Psoas muscle (tissue), 8 donors: ENCODE results near the gene SPATA24. TPM values are rescaled to one million over a fixed set of nuclear protein-coding genes. Genes with fewer than 3 reads are reported as not detected.

Experiments
- ATAC-seq, 4 donors: fragments of 200-7000 bp; cut with Tn5 transposase; one replicate each; pipeline ENCODE4 v1.9.1; 2020; ENCODE audit warnings: moderate library complexity in 3 of 4, mild to moderate bottlenecking in 2 of 4
- DNase-seq, 2 donors: peaks; one replicate each; pipeline ENCODE4 v3.0.0-alpha.2; 2020
- H3K27ac ChIP-seq: fragments of 200-600 bp; one replicate; pipeline ENCODE4 v1.8.0; 2022
- H3K27me3 ChIP-seq, 3 donors: fragments of 200-600 bp in 1 of 3; one replicate each; pipeline versions ENCODE4 v1.6.1 to v1.8.0; 2013 to 2022; ENCODE audit warnings: low read length in 2 of 3, mild to moderate bottlenecking in 2 of 3, moderate library complexity in 1 of 3; ENCODE audit not compliant: insufficient read depth in 3 of 3
- H3K36me3 ChIP-seq, 2 donors: fragments of 200-600 bp in 1 of 2; one replicate each; pipeline versions ENCODE4 v1.6.1 to v1.8.0; 2013 to 2022; ENCODE audit warnings: low read depth in 1 of 2, mild to moderate bottlenecking in 1 of 2, moderate library complexity in 1 of 2; ENCODE audit not compliant: insufficient read depth in 1 of 2
- H3K4me1 ChIP-seq: fragments of 200-600 bp; one replicate; pipeline ENCODE4 v1.8.0; 2022
- H3K4me3 ChIP-seq: fragments of 200-600 bp; one replicate; pipeline ENCODE4 v1.8.0; 2022; ENCODE audit warnings: mild to moderate bottlenecking
- H3K9me3 ChIP-seq: fragments of 200-600 bp; one replicate; pipeline ENCODE4 v1.8.0; 2022
- WGBS, 3 donors: extraction: QIAGEN DNeasy Blood & Tissue Kit; methylation state at CpG; one replicate each; pipeline versions ENCODE4 v1.1.6 to v1.1.7; 2013; 5-methylcytosine and 5-hydroxymethylcytosine counted together
- intact Hi-C, 2 donors: fragments of 100-400 bp; cut with DNase I; formaldehyde crosslinking; loops; one replicate each; pipeline versions ENCODE4 v1.11.0 to v1.14.2; 2022
- polyA plus RNA-seq, 3 donors: library from polyadenylated mRNA; stranded (reverse); fragments of 200-250 nt; gene quantifications; one replicate each; pipeline ENCODE4 v1.2.3, GENCODE V29; 2013
- total RNA-seq, 4 donors: library from RNA; stranded (reverse); fragmentation: NEBNext Ultra II Directional in 2 of 4; extraction: Animal tissue kit (Norgen Biotek cat#: 25700) in 2 of 4; gene quantifications; one replicate each; pipeline versions ENCODE4 v1.2.1 to v1.2.4, GENCODE V29; 2021 to 2023
- TF ChIP-seq, protein P1 (sequence below): fragments of 200-600 bp; IDR thresholded peaks from one replicate; pipeline ENCODE4 v1.8.0; 2022; ENCODE audit warnings: antibody characterized with exemption
- donor health status: healthy with polysubstance abuse.
- donor health status: DM: no; HTN: no; CAD: no; lungs with moderate emphysema.
- donor health status: Bipolar disorder and iron deficiency.
- donor health status: healthy.
- donor health status: DM: yes; HTN: yes; CAD: no.
- donor health status: DM: no; HTN: no; CAD: no.
- donor health status: DM: no; HTN: no; CAD: no.
- donor health status: DM: yes; HTN: yes; CAD: no.

Gene SPATA24
- total and polyA plus RNA-seq, 7 donors = 6.7 to 18.8 (median 11.5) TPM

- Histone ChIP-seq H3K36me3 (peaks cover 0 to 32% of the 10 kb centered on the region in 2 donors), H3K27me3 (no peaks in the 10 kb centered on the region), H3K9me3 (no peaks in the 10 kb centered on the region), H3K4me1 (peaks cover 12% of the 10 kb centered on the region), H3K27ac (peak overlapping the region; percentile 100), H3K4me3 (peak overlapping the region; percentile 94)
- no peak for DNase-seq
- no peak for ATAC-seq
- TF ChIP-seq, protein P1, sequence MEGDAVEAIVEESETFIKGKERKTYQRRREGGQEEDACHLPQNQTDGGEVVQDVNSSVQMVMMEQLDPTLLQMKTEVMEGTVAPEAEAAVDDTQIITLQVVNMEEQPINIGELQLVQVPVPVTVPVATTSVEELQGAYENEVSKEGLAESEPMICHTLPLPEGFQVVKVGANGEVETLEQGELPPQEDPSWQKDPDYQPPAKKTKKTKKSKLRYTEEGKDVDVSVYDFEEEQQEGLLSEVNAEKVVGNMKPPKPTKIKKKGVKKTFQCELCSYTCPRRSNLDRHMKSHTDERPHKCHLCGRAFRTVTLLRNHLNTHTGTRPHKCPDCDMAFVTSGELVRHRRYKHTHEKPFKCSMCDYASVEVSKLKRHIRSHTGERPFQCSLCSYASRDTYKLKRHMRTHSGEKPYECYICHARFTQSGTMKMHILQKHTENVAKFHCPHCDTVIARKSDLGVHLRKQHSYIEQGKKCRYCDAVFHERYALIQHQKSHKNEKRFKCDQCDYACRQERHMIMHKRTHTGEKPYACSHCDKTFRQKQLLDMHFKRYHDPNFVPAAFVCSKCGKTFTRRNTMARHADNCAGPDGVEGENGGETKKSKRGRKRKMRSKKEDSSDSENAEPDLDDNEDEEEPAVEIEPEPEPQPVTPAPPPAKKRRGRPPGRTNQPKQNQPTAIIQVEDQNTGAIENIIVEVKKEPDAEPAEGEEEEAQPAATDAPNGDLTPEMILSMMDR = no peak
- intact Hi-C loops = loop anchor here in 1 of 2 donors (5.0 kb wide), 1 partner anchor 124 kb away; the partner anchor contains the start of gene UBE2D2
- WGBS, 3 donors = 18 to 34% (median 27%) methylated on average over 8 of the region's 8 CpGs
Measured at GRCh38 chr5:139438707-139439012, 34.8 kb upstream of the SPATA24 start.

GRCh38 chr5:139435676-139436075 is 31.8 kb upstream of the SPATA24 start:
- Histone ChIP-seq H3K36me3 (peaks cover 0 to 61% of the 10 kb centered on the region in 2 donors), H3K9me3 (no peaks in the 10 kb centered on the region), H3K27me3 (no peaks in the 10 kb centered on the region), H3K4me1 (peaks cover 12% of the 10 kb centered on the region), H3K27ac (no peak overlapping the region), H3K4me3 (no peak overlapping the region)
- ATAC-seq (no peak), DNase-seq (no peak)
- intact Hi-C loops = loop anchor here in 1 of 2 donors (5.0 kb wide), 1 partner anchor 127 kb away; the partner anchor contains the start of gene UBE2D2
- 97 to 99% (median 99%) methylated on average over 3 of the region's 3 CpGs for WGBS, 3 donors
- TF ChIP-seq, protein P1 = no peak

DNA sequence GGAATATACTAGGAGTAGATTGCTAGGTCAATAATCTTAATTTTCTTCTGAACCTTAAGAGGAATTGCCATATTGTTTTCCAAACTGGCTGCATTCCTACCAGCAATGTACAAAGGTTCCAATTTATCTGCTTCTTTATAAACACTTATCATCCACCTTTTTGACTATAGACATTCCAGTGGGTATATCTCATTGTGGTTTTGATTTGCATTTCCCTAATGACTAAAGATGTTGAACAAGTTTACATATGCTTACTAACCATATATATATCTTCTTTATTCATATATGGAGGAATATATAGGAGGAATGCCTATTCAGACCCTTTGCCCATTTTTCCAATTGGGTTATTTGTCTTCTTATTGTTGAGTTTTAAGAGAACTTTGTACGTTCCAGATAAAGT is 27.8 kb upstream of the SPATA24 start:
- Histone ChIP-seq H3K27me3 (no peaks in the 10 kb centered on the region), H3K36me3 (peaks cover 4 to 93% of the 10 kb centered on the region in 2 donors), H3K4me1 (no peaks in the 10 kb centered on the region), H3K9me3 (no peaks in the 10 kb centered on the region), H3K27ac (no peak overlapping the region), H3K4me3 (no peak overlapping the region)
- TF ChIP-seq, protein P1 = no peak
- ATAC-seq (no peak), DNase-seq (no peak)
- WGBS, 3 donors = 89 to 96% (median 96%) methylated on average over 1 of the region's 1 CpG
- intact Hi-C loops = no loop called here

DNA sequence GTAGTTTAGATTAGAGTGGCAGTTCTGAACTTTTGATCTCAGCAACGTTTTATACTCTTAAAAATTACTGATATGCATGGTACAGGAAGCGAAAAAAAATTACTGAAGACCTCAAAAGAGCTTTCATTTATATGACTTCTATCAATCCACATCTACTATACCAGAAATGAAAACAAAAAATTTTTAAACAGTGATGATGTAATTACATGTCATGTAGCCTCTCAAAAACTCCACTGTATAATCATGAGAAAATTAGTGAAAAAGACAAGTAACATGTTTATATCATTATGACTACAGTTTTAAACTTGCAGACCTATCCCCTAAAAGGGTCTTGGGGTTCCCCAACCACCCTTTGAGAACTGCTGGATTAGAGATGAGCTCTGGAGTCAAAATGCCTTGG is 26.1 kb upstream of the SPATA24 start:
- H3K9me3 ChIP-seq = no peaks in the 10 kb centered on the region
- H3K4me3 ChIP-seq = no peak overlapping the region
- H3K4me1 ChIP-seq = peaks cover 13% of the 10 kb centered on the region
- no peak overlapping the region for H3K27ac ChIP-seq
- H3K36me3 ChIP-seq = peaks cover 4 to 93% of the 10 kb centered on the region in 2 donors
- TF ChIP-seq, protein P1 = no peak
- ATAC-seq = no peak
- no peak for DNase-seq
- H3K27me3 ChIP-seq = no peaks in the 10 kb centered on the region
- 89 to 95% (median 93%) methylated on average over 2 of the region's 2 CpGs for whole genome bisulfite sequencing, 3 donors
- intact Hi-C loops = no loop called here

GRCh38 chr5:139426203-139426885 is 22.5 kb upstream of the SPATA24 start:
- intact Hi-C loops = no loop called here

More at GRCh38 chr5:139426203-139426885, 22.5 kb upstream of the SPATA24 start:
- no peak for DNase-seq
- TF ChIP-seq, protein P1 = no peak
- H3K36me3 ChIP-seq = peaks cover 4 to 82% of the 10 kb centered on the region in 2 donors
- H3K27ac ChIP-seq = peak overlapping the region; percentile 63
- no peak overlapping the region for H3K4me3 ChIP-seq
- H3K4me1 ChIP-seq = peaks cover 13% of the 10 kb centered on the region
- no peaks in the 10 kb centered on the region for H3K27me3 ChIP-seq
- peak; percentile 35 to 54 (median 46) for ATAC-seq
- no peaks in the 10 kb centered on the region for H3K9me3 ChIP-seq
- WGBS, 3 donors = 46 to 72% (median 52%) methylated on average over 8 of the region's 8 CpGs
